Ishikawa (cell line): ENCODE data around the gene CCDC60.

Experiments used
- NFIC ChIP-seq: IDR thresholded peaks from 2 replicates; pipeline ENCODE4 v1.6.1; 2012
- TAF1 ChIP-seq: IDR thresholded peaks from 2 replicates; pipeline ENCODE4 v1.6.1; 2012; ENCODE audit warnings: low read depth, mild to moderate bottlenecking
- TF ChIP-seq, protein P1 (sequence below): IDR thresholded peaks from 2 replicates; pipeline ENCODE4 v1.6.1; 2012

DNA sequence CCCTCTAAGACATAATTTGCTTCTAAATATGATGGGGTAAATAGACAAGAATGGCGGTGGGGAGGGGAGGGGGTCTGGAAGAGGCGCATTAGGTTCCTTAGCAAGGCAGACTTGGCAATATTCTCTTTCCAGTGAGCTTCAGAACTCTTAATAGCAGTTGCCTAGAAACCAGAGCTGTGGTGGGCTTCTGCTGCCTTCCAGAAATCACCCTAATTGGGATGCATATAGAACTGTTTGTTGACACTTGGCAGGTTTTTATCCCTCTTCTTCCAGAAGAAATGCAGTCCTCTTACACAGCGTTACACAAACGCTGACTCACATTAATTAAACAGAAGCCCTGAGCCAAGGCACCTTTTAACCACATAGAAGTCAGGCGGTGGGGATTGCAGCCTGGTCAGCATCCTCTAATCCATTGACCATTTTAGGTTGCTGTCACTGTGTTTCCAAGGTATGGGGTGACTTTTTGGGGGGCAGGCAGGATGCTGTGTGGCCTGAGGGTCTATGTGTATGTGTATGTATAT lies 114.1 kb downstream of the CCDC60 start:
- TF ChIP-seq NFIC (no peak), TAF1 (no peak)
- TF ChIP-seq, protein P1, sequence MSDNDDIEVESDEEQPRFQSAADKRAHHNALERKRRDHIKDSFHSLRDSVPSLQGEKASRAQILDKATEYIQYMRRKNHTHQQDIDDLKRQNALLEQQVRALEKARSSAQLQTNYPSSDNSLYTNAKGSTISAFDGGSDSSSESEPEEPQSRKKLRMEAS = no peak
